Epithelial cell of esophagus (primary cell): ENCODE data around the gene FCGBP.

ENCODE experiments used
- DNase-seq: peaks from one replicate; pipeline ENCODE4 v3.0.0; 2010; ENCODE audit warnings: low read depth
- H3K4me3 ChIP-seq: 2 replicates; pipeline ENCODE4 v1.5.1; 2011; ENCODE audit warnings: mild to moderate bottlenecking, low read length, control low read depth
- TF ChIP-seq, protein P1 (sequence below): IDR thresholded peaks from 2 replicates; pipeline ENCODE4 v1.5.1; 2011; ENCODE audit warnings: low read depth, mild to moderate bottlenecking, low read length, control low read depth, inconsistent platforms; ENCODE audit not compliant: insufficient read depth; ENCODE audit errors: missing control alignments

FCGBP gene

DNA sequence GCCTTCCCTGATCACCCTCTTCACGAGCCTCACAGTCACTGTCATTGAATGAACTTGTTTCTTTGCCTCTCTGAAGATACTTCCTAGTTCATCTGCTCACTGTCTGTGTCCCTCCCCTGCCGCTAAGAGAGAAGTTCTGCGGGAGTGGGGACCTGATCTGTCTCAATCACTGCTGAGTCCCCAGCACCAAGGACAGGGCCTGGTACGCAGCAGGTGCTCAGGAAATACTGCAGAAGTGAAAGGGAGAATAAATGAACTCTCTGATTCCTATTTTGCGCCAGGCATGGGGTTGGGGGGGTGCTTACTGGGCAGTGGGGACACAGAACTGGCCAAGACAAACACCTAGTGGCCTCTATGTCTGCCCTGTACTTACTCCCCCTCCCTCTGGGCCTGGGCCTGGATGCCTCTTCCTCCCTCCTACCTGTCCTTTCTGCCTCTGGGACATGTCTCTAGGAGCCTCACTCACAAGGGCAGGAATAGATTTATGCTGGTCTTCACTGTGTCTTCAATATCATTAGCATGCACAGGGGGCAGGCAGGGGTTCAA, 17.5 kb downstream of the FCGBP start:
- no peak for DNase-seq
- TF ChIP-seq, protein P1, sequence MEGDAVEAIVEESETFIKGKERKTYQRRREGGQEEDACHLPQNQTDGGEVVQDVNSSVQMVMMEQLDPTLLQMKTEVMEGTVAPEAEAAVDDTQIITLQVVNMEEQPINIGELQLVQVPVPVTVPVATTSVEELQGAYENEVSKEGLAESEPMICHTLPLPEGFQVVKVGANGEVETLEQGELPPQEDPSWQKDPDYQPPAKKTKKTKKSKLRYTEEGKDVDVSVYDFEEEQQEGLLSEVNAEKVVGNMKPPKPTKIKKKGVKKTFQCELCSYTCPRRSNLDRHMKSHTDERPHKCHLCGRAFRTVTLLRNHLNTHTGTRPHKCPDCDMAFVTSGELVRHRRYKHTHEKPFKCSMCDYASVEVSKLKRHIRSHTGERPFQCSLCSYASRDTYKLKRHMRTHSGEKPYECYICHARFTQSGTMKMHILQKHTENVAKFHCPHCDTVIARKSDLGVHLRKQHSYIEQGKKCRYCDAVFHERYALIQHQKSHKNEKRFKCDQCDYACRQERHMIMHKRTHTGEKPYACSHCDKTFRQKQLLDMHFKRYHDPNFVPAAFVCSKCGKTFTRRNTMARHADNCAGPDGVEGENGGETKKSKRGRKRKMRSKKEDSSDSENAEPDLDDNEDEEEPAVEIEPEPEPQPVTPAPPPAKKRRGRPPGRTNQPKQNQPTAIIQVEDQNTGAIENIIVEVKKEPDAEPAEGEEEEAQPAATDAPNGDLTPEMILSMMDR: no peak

DNA sequence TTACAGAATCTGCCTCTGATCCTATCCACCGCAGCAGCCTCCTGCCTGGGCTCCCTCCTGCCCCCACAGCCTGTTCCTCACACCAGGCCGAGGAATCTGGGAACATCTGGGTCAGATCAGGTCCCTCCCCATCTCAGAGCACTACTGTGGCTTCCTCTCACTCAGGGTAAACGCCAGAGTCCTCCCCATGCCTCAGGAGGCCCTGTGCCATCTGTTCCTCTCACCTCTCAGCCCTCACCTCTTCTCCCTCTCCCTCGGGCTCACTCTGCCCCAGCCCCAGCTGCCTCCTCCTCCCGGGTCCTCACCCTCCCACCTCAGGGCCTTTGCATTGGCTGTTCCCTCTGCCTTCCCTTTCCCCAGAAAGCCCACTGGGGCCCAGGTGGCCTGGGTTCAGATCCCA, 18.2 kb downstream of the FCGBP start:
- no peak for DNase-seq
- TF ChIP-seq, protein P1: no peak
- H3K4me3 ChIP-seq: no peak overlapping the region

More for the DNA sequence above, 17.5 kb downstream of the FCGBP start:
- H3K4me3 ChIP-seq: no peak overlapping the region

DNA sequence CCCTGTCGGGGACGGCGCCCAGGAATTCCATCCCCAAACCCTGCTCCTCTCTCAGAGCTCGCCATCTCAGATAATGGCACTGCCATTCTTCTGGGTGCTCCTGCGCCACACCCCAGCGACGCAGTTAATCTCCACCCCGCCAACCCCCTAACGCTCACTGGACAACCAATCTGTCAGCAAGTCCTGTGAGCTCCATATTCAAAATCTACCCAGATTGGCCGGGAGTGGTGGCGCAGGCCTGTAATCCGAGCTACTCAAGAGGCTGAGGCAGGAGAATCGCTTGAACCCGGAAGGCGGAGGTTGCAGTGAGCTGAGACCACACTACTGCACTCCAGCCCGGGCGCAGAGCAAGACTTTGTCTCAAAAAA, 18.6 kb downstream of the FCGBP start:
- TF ChIP-seq, protein P1: no peak
- no peak overlapping the region for H3K4me3 ChIP-seq
- no peak for DNase-seq

DNA sequence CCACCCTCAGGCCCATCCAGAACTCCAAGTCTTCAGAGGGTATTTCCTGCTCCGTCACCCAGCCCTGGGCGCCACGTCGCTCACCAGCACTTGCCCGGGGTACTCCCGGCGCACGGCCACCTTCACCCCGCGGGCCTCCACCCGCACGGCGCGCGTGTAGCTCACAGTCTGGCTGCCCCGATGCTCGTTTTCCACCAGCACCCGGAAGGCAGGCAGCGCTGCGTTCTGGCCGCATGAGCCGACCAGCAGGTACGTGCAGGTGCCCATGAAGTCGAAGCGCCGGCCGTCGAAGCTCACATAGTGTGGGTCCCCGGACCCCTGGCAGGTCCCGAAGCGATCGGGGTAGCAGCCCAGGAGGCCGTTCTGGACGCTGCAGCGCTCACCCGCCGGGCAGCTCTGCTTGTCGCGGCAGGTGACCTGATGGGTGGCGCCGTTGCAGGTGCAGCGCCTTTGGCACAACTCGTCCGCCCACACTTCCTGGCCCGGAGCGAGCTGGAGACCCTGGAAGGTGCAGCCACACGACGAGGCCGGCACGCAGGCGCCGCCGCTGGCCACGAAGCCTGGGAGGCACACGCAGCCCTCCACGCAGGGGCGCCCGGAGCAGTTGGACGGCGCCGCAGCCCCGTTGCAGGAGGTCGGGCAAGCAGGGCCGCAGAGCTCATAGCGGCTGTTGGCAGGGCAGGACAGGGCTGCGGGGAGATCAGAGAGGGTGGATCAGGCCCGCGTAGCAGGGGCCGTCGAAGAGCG, 19.2 kb downstream of the FCGBP start:
- no peak overlapping the region for H3K4me3 ChIP-seq
- TF ChIP-seq, protein P1: no peak
- no peak for DNase-seq

DNA sequence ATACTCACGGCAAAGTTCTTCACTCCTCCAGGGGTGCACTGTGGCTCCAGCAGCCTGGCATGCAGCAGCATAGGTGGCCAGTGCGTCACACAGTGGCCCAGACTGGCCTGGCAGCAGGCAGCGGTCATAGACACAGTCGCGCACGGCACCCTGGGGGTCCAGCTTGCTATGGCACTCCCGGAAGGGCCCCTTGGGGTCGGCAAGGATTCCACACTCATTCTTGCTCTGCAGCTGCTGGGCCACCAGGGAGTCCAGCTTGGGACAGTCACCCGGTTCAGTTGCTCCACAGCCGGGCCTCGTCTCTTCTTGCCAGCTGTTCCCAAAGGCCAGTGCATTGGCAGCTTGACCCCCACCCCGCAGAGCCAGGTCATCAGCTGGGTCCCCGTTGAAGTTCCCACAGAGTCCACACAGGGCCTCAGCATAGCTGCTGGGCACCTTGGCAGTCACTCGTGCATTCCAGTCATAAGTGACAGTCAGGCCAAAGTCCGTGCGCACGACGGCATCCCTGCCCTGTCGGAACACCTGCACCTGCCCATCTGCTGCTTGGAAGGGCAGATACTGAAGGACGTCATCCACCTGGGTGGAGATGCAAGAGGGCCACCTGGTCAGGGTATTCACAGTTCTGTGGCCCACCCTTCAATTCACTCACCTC, 20.6 kb downstream of the FCGBP start:
- TF ChIP-seq, protein P1: no peak
- no peak overlapping the region for H3K4me3 ChIP-seq
- DNase-seq: no peak

DNA sequence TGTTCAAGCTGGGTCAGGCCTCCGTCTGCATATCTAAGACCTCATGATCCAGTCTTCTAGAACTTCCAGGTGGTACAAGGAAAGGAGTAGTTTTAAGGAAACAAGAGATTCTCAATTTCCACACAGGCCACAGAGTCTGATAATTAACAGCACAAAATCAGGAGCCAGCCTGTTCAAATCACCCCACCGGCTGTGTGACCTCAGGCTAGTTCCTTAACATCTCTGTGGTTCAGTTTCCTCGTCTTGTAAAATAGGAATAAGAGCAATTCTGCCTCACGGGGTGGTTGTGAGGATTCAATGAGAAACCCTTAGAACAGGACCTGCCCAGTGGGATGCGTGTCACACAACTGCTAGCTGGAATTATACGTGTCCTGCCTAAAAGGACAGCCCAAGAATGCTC, 25.6 kb downstream of the FCGBP start:
- no peak overlapping the region for H3K4me3 ChIP-seq
- TF ChIP-seq, protein P1: no peak
- no peak for DNase-seq
